ENCODE results near the gene NPBWR2.

DNA sequence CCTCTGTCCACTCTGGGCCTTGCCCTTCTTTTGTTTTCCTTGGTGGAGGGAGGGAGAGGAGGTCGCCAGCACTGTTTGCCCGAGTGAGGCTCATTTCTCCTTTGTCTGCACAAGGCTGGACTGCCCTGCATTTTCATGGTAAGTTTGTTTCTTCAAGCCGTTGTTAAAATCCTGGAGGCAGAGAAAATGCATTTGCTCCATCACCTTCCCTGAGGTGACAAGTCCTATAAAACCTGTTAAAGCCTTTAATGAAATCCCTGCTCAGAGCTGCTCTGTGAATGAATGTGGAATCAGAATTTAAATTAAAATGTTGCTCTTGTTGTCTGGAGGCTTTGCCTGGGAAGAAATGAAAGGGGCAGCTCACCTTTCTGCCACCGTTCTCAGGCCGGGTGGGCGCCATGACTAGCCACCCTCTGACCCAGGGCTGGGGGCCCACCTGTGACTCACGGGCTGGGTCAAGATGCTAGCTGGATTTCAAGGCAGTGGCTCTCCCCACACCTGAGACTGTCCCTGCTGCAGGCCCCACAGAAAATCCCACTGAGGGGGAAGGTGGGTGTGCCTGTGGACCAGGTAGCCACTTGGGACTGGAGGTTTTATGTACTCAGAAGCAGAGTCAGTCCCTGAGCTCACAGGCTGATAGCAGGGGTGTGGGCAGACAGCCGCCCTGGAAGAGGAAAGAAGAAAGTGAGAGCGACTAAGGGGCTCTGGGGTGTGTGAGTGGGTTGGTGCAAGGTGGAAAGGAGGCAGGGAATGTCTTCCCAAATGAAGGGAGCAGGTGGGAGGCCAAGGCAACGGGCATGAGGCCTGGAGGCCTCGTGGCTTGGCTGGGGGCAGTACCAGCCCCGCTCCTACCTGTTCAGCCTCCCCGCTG, 32.9 kb upstream of the NPBWR2 start:
- TF ChIP-seq, protein P1, sequence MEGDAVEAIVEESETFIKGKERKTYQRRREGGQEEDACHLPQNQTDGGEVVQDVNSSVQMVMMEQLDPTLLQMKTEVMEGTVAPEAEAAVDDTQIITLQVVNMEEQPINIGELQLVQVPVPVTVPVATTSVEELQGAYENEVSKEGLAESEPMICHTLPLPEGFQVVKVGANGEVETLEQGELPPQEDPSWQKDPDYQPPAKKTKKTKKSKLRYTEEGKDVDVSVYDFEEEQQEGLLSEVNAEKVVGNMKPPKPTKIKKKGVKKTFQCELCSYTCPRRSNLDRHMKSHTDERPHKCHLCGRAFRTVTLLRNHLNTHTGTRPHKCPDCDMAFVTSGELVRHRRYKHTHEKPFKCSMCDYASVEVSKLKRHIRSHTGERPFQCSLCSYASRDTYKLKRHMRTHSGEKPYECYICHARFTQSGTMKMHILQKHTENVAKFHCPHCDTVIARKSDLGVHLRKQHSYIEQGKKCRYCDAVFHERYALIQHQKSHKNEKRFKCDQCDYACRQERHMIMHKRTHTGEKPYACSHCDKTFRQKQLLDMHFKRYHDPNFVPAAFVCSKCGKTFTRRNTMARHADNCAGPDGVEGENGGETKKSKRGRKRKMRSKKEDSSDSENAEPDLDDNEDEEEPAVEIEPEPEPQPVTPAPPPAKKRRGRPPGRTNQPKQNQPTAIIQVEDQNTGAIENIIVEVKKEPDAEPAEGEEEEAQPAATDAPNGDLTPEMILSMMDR (IDR thresholded peaks at IDR 0.05): no peak
- TF ChIP-seq, protein P2, sequence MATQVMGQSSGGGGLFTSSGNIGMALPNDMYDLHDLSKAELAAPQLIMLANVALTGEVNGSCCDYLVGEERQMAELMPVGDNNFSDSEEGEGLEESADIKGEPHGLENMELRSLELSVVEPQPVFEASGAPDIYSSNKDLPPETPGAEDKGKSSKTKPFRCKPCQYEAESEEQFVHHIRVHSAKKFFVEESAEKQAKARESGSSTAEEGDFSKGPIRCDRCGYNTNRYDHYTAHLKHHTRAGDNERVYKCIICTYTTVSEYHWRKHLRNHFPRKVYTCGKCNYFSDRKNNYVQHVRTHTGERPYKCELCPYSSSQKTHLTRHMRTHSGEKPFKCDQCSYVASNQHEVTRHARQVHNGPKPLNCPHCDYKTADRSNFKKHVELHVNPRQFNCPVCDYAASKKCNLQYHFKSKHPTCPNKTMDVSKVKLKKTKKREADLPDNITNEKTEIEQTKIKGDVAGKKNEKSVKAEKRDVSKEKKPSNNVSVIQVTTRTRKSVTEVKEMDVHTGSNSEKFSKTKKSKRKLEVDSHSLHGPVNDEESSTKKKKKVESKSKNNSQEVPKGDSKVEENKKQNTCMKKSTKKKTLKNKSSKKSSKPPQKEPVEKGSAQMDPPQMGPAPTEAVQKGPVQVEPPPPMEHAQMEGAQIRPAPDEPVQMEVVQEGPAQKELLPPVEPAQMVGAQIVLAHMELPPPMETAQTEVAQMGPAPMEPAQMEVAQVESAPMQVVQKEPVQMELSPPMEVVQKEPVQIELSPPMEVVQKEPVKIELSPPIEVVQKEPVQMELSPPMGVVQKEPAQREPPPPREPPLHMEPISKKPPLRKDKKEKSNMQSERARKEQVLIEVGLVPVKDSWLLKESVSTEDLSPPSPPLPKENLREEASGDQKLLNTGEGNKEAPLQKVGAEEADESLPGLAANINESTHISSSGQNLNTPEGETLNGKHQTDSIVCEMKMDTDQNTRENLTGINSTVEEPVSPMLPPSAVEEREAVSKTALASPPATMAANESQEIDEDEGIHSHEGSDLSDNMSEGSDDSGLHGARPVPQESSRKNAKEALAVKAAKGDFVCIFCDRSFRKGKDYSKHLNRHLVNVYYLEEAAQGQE (IDR thresholded peaks at IDR 0.05; ENCODE audit: insufficient read depth in 1 of 2, low read depth in 2 of 2, low read length in 1 of 2): no peak
- TF ChIP-seq POLR2AphosphoS5 (IDR thresholded peaks at IDR 0.05; ENCODE audit: low read depth, low read length) (no peak), TCF7L2 (IDR thresholded peaks at IDR 0.05; ENCODE audit: low read depth, low read length) (no peak)
